GM21390 (cell line): ENCODE measurements around the gene SLC26A3.

ENCODE experiments used
- ATAC-seq: cut with Tn5 transposase; IDR thresholded peaks from one replicate; pipeline ENCODE4 v1.9.1; 2021; ENCODE audit not compliant: unreplicated experiment

SLC26A3 gene

DNA sequence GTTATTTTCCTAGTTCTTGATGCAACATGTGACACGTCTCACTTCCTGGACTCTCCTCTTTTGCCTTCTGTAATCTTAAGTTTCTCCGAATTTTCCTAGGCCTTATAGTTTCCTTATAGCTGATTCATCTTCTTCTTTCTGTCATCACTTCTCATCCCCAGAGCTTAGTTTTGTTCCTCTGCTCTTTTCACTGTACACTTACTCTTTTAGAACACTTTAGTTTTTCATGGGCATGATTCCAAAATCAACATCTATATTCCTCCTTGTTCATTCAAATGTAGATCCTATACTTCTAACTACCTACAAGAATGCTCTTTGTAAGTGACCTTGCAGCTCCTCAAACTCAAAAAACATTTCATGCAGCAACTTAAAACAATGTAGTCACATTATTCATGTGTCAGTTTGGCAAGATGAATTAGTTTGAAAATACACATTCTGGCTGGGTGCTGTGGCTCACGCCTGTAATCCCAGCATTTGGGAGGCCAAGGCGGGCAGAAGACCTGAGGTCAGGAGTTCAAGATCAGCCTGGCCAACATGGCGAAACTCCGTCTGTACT lies 13.1 kb upstream of the SLC26A3 start:
- no peak for ATAC-seq

GRCh38 chr7:107815254-107815882 lies 12.3 kb upstream of the SLC26A3 start:
- no peak for ATAC-seq

GRCh38 chr7:107813524-107813923 lies 10.5 kb upstream of the SLC26A3 start:
- no peak for ATAC-seq

DNA sequence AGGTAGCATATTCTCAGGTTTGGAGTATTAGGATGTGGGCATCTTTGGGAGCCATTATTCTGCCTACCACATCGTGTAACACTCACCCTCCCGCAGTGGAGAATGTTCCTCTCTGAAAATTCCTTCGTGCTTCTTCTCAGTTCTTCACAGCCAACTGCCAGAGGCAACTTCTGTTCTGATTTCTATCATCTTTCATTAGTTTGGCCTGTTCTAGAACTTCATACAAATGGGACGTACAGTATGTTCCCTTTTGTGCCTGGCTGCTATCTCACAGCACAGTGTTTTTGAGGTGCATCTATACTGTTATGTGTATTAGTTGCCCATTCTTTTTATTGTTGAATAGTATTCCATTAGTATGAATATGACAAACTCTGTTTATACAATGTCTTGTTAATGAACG lies 8.9 kb upstream of the SLC26A3 start:
- no peak for ATAC-seq

- no peak for ATAC-seq
Observed at GRCh38 chr7:107810626-107811025, 7.6 kb upstream of the SLC26A3 start.

DNA sequence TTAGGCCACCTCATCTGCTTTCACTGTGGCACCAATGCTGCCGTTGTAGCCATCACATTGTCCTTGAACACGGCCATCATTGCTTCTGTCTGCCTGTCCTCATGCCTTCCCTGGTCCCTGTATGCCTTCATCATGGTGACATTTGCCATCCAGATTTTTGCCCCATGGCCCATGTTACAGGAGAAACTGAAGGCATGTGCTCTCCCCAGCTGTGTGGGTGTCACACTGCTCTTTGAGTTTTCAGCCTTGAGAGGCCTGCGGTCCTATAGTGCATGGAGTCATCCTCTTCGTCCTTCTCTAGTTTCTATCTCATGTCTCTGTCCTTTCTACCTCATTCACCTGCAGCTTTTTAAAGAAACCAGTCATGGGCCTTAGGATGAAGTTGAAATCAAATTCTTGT lies 6.2 kb upstream of the SLC26A3 start:
- ATAC-seq = no peak

- no peak for ATAC-seq
Observed at GRCh38 chr7:107799647-107800264, 3.3 kb downstream of the SLC26A3 start.

- ATAC-seq = no peak
Observed at GRCh38 chr7:107792364-107792763, 10.7 kb downstream of the SLC26A3 start.

GRCh38 chr7:107789647-107790046 lies 13.4 kb downstream of the SLC26A3 start:
- no peak for ATAC-seq

GRCh38 chr7:107788662-107789061 lies 14.4 kb downstream of the SLC26A3 start:
- no peak for ATAC-seq

GRCh38 chr7:107788216-107788615 lies 14.8 kb downstream of the SLC26A3 start:
- no peak for ATAC-seq

GRCh38 chr7:107785926-107786325 lies 17.1 kb downstream of the SLC26A3 start:
- ATAC-seq = no peak

DNA sequence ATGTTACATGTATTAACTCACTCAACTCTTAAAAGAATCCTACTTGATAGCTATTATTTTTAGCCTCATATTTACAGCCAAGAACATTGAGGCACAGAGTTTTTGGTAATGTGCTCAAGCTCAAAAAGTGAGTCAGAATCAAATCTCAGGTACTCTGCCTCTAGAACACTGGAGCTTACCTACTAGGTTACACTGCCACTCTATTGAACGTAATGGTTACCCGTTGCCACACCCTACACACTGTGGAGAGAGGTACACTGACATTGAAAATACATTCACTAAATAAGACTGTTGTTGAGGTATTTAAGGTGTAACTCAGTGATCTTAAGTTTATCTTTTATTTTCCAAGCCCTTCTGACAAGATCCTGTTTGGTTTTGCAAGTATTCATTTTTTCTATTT lies 17.9 kb downstream of the SLC26A3 start:
- ATAC-seq = no peak

- ATAC-seq = no peak
Observed at GRCh38 chr7:107783648-107784047, 19.4 kb downstream of the SLC26A3 start.

DNA sequence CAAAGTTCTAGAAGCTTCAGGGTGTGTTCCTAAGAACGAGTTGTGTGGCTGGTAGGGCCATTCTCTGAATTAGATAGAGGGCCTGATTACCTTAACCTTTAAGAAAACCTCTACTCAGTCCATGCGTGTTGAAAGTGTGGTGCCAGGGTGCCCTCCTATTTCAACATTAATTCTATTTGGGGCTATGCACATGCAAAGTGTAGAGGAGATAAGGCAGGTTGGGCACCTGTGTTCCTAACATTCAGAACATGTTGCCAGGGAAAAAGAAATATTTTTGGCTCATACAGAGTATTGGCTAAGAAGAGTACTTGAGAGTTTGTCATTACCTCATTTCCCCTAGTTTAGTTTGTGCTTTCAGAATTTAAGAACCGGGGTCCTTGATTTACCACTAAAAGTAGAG lies 20.6 kb downstream of the SLC26A3 start:
- ATAC-seq = no peak

- ATAC-seq = no peak
Observed at GRCh38 chr7:107779647-107780099, 23.4 kb downstream of the SLC26A3 start.

GRCh38 chr7:107778283-107778682 lies 24.7 kb downstream of the SLC26A3 start:
- ATAC-seq = no peak

DNA sequence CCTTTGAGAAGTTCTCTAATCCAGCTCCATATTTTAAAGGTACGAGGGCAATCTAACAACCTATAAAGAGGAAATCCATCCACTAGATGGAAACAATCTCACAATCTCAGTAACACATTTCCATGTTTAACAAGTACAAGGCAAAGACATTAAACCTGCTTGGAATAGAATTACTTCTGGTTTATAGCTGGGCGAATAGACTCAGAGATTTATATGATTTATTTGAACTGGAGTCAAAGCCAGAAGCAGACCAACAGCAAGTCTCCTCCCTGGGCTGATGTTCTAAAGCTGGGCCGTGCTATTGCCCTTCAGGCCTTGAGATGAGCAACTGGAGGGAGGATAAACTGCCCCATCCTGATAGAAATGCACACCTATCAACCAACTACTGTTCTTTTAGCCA lies 25.3 kb downstream of the SLC26A3 start:
- ATAC-seq = no peak

DNA sequence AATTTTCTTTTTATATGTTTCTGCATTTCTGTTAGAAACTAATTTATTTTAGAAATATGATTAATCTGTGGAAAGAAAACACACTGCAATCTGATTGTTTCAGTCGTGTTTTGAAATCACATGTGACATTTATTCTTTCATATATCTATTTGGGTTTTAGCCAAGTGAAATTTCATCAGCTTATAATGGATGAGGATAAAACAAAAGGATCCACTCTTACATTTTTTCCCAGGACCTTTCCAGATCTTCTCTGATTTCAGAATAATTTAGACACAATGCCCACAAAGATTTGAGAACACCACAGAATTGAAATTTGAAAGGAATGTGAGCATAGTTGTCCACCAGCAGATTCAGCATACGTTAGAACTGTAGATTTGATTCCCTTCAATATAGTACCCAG lies 30.0 kb downstream of the SLC26A3 start:
- ATAC-seq = no peak

GRCh38 chr7:107768263-107768662 lies 34.8 kb downstream of the SLC26A3 start:
- ATAC-seq = no peak

GRCh38 chr7:107767391-107767790 lies 35.6 kb downstream of the SLC26A3 start:
- no peak for ATAC-seq

GRCh38 chr7:107758667-107759066 lies 44.4 kb downstream of the SLC26A3 start:
- ATAC-seq = no peak

GRCh38 chr7:107754642-107755041 lies 48.4 kb downstream of the SLC26A3 start:
- no peak for ATAC-seq
